NCI-H524 (cell line): ENCODE measurements around the gene VILL.
A peak's percentile ranks its signal among the peaks of the same experiment; 100 is the strongest.
"Not testable (repeated sequence)": the region's sequence is repeated elsewhere in the genome, so short reads cannot be mapped to it uniquely, and the experiment has no call there.

Experiments
- DNase-seq, 2 experiments: peaks; one replicate each; lab custom pipeline; 2025; lab: John Stamatoyannopoulos, UW

The VILL gene

GRCh38 chr3:37986479-37987314, 3.9 kb upstream of the VILL start:
- no peak for DNase-seq

- no peak for DNase-seq
These were observed 3.3 kb upstream of the VILL start for GRCh38 chr3:37987315-37987697.

- no peak for DNase-seq
These were observed 2.8 kb upstream of the VILL start for GRCh38 chr3:37987751-37988179.

- not testable (repeated sequence) for DNase-seq
These were observed 2.2 kb upstream of the VILL start for GRCh38 chr3:37988376-37988775.

GRCh38 chr3:37988931-37989525, 1.6 kb upstream of the VILL start:
- DNase-seq = no peak

- DNase-seq = no peak
These were observed 635 bp upstream of the VILL start for GRCh38 chr3:37989821-37990480.

- DNase-seq = no peak
These were observed 523 bp downstream of the VILL start for GRCh38 chr3:37991109-37991508.

- no peak for DNase-seq
These were observed 1.2 kb downstream of the VILL start for GRCh38 chr3:37991823-37992222.

GRCh38 chr3:37992271-37993066, 1.9 kb downstream of the VILL start:
- DNase-seq = no peak

- DNase-seq = no peak
These were observed 2.5 kb downstream of the VILL start for GRCh38 chr3:37993067-37993455.

- no peak for DNase-seq
These were observed 2.9 kb downstream of the VILL start for GRCh38 chr3:37993460-37993819.

GRCh38 chr3:37993820-37994638, 3.4 kb downstream of the VILL start:
- no peak for DNase-seq

GRCh38 chr3:37994639-37994972, 4.0 kb downstream of the VILL start:
- DNase-seq = no peak

- DNase-seq = peak; percentile 34 to 79
These were observed 5.4 kb downstream of the VILL start for GRCh38 chr3:37995652-37996641.

- DNase-seq = peak; percentile 45 to 76
These were observed 6.3 kb downstream of the VILL start for GRCh38 chr3:37996785-37997301.

GRCh38 chr3:37997342-37997741, 6.8 kb downstream of the VILL start:
- DNase-seq = no peak

GRCh38 chr3:37997791-37998370, 7.3 kb downstream of the VILL start:
- DNase-seq = no peak

GRCh38 chr3:37999836-38000235, 9.2 kb downstream of the VILL start:
- DNase-seq = no peak

GRCh38 chr3:38000242-38000916, 9.8 kb downstream of the VILL start:
- no peak for DNase-seq
